ENCODE data around the gene GRM1.

DNA sequence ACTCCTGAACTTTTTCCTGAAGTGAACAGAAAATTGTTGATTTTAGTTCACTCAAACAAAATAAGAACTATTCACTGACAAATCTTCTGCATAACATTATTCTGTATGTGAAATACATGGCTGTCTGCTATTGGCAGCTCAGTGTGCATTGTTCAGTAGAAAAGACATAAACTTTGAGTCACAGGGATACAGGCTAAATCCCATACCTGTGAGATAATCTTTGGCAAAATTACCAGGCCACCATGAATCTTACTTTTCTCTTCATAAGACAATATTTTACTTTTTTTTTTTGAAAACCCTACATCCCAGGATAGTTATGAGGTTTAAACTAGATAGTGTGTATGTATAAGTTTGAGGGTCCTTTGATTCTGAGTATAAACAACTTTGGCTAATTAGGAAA lies 224.8 kb downstream of the GRM1 start:
- TF ChIP-seq CTCF (IDR thresholded peaks at IDR 0.05) (no peak), EP300 (IDR thresholded peaks at IDR 0.05) (no peak), POLR2AphosphoS5 (IDR thresholded peaks at IDR 0.05) (no peak)
